ENCODE results near the gene CRABP1.

DNA sequence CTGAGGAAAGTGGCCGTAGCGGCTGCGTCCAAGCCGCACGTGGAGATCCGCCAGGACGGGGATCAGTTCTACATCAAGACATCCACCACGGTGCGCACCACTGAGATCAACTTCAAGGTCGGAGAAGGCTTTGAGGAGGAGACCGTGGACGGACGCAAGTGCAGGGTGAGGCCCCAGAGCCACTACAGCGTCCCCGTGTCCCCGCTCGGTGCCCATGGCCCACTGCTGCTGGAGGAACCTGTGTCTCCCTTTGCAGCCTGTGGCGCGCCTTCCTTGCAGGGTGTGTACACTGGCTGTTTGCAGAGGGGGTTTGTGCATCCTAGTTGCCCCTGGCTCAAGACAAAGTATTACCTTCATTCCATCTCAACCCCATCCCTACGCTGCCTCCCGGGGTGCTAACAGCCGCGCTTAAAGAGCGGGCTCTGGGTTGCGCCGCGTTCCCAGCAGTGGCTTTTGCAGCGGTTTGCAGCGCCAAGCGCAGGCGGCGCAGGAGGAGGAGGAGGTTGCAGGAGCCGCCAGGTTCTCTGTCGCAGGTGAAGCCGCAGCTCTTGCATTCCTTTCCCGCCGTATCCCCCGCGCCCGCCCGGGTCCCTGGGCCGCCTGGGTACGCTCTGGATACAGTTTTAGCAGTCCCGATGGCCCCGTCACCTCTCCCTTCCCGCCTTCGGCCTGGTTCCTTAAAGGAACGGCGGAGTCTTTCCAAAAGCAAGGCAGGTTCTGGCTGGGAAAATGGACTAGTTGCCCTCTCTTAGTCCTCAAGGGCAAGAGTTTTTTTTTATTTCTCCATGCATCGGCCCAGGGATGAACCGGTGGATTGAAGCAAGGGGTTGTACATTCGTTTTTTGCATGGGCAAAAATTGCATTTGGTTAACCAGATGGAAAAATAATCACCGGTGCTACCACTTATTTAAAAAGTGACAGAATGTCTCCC is 1.2 kb downstream of the CRABP1 start:
- TF ChIP-seq, protein P1, sequence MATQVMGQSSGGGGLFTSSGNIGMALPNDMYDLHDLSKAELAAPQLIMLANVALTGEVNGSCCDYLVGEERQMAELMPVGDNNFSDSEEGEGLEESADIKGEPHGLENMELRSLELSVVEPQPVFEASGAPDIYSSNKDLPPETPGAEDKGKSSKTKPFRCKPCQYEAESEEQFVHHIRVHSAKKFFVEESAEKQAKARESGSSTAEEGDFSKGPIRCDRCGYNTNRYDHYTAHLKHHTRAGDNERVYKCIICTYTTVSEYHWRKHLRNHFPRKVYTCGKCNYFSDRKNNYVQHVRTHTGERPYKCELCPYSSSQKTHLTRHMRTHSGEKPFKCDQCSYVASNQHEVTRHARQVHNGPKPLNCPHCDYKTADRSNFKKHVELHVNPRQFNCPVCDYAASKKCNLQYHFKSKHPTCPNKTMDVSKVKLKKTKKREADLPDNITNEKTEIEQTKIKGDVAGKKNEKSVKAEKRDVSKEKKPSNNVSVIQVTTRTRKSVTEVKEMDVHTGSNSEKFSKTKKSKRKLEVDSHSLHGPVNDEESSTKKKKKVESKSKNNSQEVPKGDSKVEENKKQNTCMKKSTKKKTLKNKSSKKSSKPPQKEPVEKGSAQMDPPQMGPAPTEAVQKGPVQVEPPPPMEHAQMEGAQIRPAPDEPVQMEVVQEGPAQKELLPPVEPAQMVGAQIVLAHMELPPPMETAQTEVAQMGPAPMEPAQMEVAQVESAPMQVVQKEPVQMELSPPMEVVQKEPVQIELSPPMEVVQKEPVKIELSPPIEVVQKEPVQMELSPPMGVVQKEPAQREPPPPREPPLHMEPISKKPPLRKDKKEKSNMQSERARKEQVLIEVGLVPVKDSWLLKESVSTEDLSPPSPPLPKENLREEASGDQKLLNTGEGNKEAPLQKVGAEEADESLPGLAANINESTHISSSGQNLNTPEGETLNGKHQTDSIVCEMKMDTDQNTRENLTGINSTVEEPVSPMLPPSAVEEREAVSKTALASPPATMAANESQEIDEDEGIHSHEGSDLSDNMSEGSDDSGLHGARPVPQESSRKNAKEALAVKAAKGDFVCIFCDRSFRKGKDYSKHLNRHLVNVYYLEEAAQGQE (IDR thresholded peaks at IDR 0.05; ENCODE audit: insufficient read depth in 1 of 2, low read depth in 2 of 2, low read length in 2 of 2) = no peak
- TF ChIP-seq POLR2AphosphoS5 (IDR thresholded peaks at IDR 0.05; ENCODE audit: low read depth, low read length) (no peak), TAF1 (IDR thresholded peaks at IDR 0.05; ENCODE audit: borderline replicate concordance, insufficient read depth, low read length) (no peak), FOXP2 (optimal IDR thresholded peaks at IDR 0.05; ENCODE audit: borderline replicate concordance, extremely low read depth, extremely low read length, insufficient read depth) (no peak), SIN3A (IDR thresholded peaks at IDR 0.05; ENCODE audit: borderline replicate concordance, insufficient read depth, low read length) (no peak)
